Measurements from ENCODE around the gene OPN1LW. TPM values are rescaled to one million over a fixed set of nuclear protein-coding genes. Genes with fewer than 3 reads are reported as not detected.

The OPN1LW gene
- total and polyA plus RNA-seq, 2 donors (not counting 1 experiment from before 2014, with no cell fraction given): not detected

DNA sequence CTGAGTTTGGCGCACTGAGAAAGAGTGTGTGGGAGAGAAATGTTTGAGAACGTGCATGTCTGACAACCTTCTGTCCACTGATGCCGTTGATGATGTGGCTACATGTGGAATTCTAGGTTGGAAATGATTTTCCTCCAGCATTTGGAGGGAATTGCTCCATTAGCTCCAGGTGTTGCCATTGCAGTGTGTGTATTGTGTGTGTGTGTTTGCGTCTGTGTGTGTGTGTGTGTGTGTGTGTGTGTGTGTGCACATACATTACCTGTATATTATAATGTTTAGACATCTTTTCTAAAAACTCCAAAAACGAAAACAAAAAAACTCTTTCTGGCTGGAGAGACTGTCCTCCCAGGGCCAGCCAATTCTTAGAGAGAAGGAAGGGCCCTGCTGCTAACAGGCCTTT is 28.3 kb upstream of the OPN1LW start:
- Histone ChIP-seq H3K4me3 (replicated peaks in 1 of 4; ENCODE audit: control extremely low read depth in 1 of 4, insufficient read depth in 1 of 4, low read depth in 3 of 4, low read length in 4 of 4) (no peak overlapping the region), H2AFZ (ENCODE audit: low read length) (no peak overlapping the region), H3K27ac (ENCODE audit: insufficient read depth, low read length) (no peak overlapping the region), H3K79me2 (ENCODE audit: control insufficient read depth, insufficient read depth, low read length) (no peaks in the 10 kb centered on the region), H3K4me1 (ENCODE audit: control insufficient read depth, extremely low read depth, insufficient read depth, low read length) (no peaks in the 10 kb centered on the region), H3K27me3 (ENCODE audit: control insufficient read depth, insufficient read depth, low read length) (no peaks in the 10 kb centered on the region), H4K20me1 (ENCODE audit: control insufficient read depth, extremely low read depth, insufficient read depth, low read length) (no peaks in the 10 kb centered on the region), H3K9me3 (ENCODE audit: control insufficient read depth, insufficient read depth, low read depth, low read length) (no peaks in the 10 kb centered on the region), H3K4me2 (ENCODE audit: extremely low read depth, insufficient read depth, low read length) (no peak overlapping the region), H3K36me3 (ENCODE audit: control insufficient read depth, insufficient read depth, low read length) (no peaks in the 10 kb centered on the region), H3K9ac (ENCODE audit: insufficient read depth, low read length) (no peak overlapping the region)
- no peak for DNase-seq (ENCODE audit: low read depth in 2 of 2)
- TF ChIP-seq, protein P1, sequence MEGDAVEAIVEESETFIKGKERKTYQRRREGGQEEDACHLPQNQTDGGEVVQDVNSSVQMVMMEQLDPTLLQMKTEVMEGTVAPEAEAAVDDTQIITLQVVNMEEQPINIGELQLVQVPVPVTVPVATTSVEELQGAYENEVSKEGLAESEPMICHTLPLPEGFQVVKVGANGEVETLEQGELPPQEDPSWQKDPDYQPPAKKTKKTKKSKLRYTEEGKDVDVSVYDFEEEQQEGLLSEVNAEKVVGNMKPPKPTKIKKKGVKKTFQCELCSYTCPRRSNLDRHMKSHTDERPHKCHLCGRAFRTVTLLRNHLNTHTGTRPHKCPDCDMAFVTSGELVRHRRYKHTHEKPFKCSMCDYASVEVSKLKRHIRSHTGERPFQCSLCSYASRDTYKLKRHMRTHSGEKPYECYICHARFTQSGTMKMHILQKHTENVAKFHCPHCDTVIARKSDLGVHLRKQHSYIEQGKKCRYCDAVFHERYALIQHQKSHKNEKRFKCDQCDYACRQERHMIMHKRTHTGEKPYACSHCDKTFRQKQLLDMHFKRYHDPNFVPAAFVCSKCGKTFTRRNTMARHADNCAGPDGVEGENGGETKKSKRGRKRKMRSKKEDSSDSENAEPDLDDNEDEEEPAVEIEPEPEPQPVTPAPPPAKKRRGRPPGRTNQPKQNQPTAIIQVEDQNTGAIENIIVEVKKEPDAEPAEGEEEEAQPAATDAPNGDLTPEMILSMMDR (conservative IDR thresholded peaks at IDR 0.05 in 1 of 2, IDR thresholded peaks at IDR 0.05 in 1 of 2; ENCODE audit: low read depth in 1 of 2, low read length in 2 of 2): no peak

DNA sequence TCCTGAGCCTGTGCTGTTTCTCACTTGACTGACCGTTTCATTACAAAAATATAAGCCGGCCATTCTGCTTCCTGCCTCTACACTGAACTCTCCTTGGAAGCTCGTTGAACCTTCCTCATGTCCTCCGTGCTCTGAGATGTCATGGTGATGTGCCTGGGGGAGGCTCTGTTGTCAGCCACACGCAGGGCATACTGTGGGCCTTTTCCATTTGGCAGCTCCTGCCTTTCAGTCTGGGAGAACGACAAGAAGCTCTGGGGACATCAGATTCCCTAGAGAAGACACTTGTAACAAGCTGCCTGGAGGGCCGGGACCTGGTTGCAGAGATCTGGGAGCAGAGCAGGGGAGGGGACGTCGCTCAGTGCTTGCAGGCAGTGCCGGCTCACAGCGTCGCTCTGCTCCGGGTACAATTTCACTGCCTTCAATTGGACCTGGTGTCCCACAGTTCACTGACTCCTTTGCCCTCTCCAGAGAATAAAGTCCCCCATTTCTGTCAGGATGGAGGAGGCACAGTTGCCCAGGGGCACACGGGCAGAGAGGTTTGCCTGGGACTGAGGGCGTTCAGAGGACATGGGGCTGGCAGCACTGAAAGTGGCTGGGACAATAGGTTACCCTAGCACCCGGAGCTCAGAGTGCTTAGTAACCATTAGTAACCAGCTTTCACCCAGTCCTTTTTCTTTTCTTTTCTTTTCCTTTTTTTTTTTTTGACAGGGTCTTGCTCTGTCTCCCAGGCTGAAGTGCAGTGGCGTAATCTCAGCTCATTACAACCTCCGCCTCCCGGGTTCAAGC is 27.4 kb upstream of the OPN1LW start:
- H3K79me2 ChIP-seq (ENCODE audit: control insufficient read depth, insufficient read depth, low read length): no peaks in the 10 kb centered on the region
- DNase-seq (ENCODE audit: low read depth in 2 of 2): no peak

DNA sequence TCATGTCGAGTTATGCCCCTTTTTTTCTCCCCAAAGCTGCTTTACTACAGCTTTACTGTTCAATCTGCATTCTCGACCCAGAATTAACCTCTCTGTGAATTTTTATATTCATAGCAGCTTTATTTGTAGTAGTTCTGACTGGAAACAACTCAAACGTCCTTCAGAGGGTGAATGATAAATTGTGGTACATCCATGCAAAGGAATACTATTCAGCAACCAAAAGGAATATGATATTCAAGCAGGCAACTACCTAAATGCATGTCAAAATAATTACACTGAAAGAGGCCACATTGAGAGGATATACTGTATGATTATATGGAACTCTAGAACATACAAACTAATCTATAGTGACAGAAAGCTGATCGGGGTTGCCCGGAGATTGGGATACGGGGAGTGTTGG is 26.5 kb upstream of the OPN1LW start:
- H3K4me2 ChIP-seq (ENCODE audit: extremely low read depth, insufficient read depth, low read length): no peak overlapping the region
- H3K4me3 ChIP-seq (replicated peaks in 1 of 4; ENCODE audit: control extremely low read depth in 1 of 4, insufficient read depth in 1 of 4, low read depth in 3 of 4, low read length in 4 of 4): no peak overlapping the region
- no peak overlapping the region for H3K27ac ChIP-seq (ENCODE audit: insufficient read depth, low read length)
- no peaks in the 10 kb centered on the region for H3K27me3 ChIP-seq (ENCODE audit: control insufficient read depth, insufficient read depth, low read length)
- no peak overlapping the region for H3K9ac ChIP-seq (ENCODE audit: insufficient read depth, low read length)
- DNase-seq (ENCODE audit: low read depth in 2 of 2): no peak
- H2AFZ ChIP-seq (ENCODE audit: low read length): no peak overlapping the region
- H3K4me1 ChIP-seq (ENCODE audit: control insufficient read depth, extremely low read depth, insufficient read depth, low read length): no peaks in the 10 kb centered on the region
- H3K9me3 ChIP-seq (ENCODE audit: control insufficient read depth, insufficient read depth, low read depth, low read length): no peaks in the 10 kb centered on the region
- H4K20me1 ChIP-seq (ENCODE audit: control insufficient read depth, extremely low read depth, insufficient read depth, low read length): no peaks in the 10 kb centered on the region
- TF ChIP-seq, protein P1 (conservative IDR thresholded peaks at IDR 0.05 in 1 of 2, IDR thresholded peaks at IDR 0.05 in 1 of 2; ENCODE audit: low read depth in 1 of 2, low read length in 2 of 2): no peak
- TF ChIP-seq EZH2 (IDR thresholded peaks at IDR 0.05; ENCODE audit: low read length, missing control alignments): no peak
- no peaks in the 10 kb centered on the region for H3K79me2 ChIP-seq (ENCODE audit: control insufficient read depth, insufficient read depth, low read length)
- no peaks in the 10 kb centered on the region for H3K36me3 ChIP-seq (ENCODE audit: control insufficient read depth, insufficient read depth, low read length)

More for the DNA sequence above, 27.4 kb upstream of the OPN1LW start:
- H2AFZ ChIP-seq (ENCODE audit: low read length): no peak overlapping the region
- no peaks in the 10 kb centered on the region for H3K9me3 ChIP-seq (ENCODE audit: control insufficient read depth, insufficient read depth, low read depth, low read length)
- H3K4me1 ChIP-seq (ENCODE audit: control insufficient read depth, extremely low read depth, insufficient read depth, low read length): no peaks in the 10 kb centered on the region
- no peak for TF ChIP-seq EZH2 (IDR thresholded peaks at IDR 0.05; ENCODE audit: low read length, missing control alignments)
- TF ChIP-seq, protein P1 (conservative IDR thresholded peaks at IDR 0.05 in 1 of 2, IDR thresholded peaks at IDR 0.05 in 1 of 2; ENCODE audit: low read depth in 1 of 2, low read length in 2 of 2): no peak
- H3K27ac ChIP-seq (ENCODE audit: insufficient read depth, low read length): no peak overlapping the region
- H3K36me3 ChIP-seq (ENCODE audit: control insufficient read depth, insufficient read depth, low read length): no peaks in the 10 kb centered on the region
- H3K4me3 ChIP-seq (replicated peaks in 1 of 4; ENCODE audit: control extremely low read depth in 1 of 4, insufficient read depth in 1 of 4, low read depth in 3 of 4, low read length in 4 of 4): no peak overlapping the region
- H3K9ac ChIP-seq (ENCODE audit: insufficient read depth, low read length): no peak overlapping the region
- no peaks in the 10 kb centered on the region for H4K20me1 ChIP-seq (ENCODE audit: control insufficient read depth, extremely low read depth, insufficient read depth, low read length)
- H3K27me3 ChIP-seq (ENCODE audit: control insufficient read depth, insufficient read depth, low read length): no peaks in the 10 kb centered on the region
- H3K4me2 ChIP-seq (ENCODE audit: extremely low read depth, insufficient read depth, low read length): no peak overlapping the region

All from fibroblast of lung (primary cell).